GM12801 (cell line): Measurements from ENCODE around the gene TNFRSF25.

Experiments used
- TF ChIP-seq, protein P1 (sequence below): IDR thresholded peaks from one replicate; pipeline ENCODE4 v1.5.1; 2011; ENCODE audit warnings: control low read depth; ENCODE audit not compliant: insufficient read length; ENCODE audit errors: extremely low read depth

TNFRSF25 gene

DNA sequence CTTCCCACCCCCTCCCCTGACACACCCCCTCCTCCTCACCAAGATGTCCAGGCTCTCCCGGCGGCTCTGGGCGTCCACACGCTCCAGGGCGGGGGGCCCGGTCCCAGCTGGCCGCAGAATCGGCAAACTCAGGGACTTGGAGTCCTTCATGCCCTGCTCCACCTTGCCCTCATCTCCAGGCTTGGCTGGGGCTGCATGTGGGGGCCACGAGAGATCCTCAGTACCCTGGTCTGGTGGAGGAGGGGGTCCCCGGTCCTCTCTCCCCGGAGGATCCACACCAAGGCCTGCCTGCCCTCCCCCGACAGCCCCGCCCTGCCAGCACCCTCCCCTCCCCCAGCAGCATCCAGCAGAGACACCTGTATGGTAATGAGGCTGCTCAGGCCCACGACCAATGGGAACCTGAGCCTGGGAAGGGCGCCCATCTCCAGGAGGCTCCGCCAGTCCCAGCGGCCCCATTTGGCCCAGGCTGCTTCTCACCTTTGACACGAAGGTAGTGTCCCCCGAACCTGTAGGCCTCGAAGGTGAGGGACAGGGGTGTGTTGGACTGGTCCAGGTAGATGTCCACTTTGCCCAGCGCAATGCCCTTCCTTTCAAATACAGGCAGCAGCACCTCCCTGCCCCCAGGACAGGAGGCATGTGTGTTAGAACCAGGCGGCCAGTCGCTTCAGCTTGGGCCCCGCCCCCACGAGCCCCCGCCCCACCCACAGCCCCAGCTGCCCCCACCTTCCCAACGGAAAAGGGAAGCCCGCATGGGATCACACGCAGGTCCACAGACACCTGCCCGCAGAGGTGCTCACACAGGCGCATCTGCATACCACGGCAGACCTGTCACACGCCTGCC, 8.2 kb upstream of the TNFRSF25 start:
- TF ChIP-seq, protein P1, sequence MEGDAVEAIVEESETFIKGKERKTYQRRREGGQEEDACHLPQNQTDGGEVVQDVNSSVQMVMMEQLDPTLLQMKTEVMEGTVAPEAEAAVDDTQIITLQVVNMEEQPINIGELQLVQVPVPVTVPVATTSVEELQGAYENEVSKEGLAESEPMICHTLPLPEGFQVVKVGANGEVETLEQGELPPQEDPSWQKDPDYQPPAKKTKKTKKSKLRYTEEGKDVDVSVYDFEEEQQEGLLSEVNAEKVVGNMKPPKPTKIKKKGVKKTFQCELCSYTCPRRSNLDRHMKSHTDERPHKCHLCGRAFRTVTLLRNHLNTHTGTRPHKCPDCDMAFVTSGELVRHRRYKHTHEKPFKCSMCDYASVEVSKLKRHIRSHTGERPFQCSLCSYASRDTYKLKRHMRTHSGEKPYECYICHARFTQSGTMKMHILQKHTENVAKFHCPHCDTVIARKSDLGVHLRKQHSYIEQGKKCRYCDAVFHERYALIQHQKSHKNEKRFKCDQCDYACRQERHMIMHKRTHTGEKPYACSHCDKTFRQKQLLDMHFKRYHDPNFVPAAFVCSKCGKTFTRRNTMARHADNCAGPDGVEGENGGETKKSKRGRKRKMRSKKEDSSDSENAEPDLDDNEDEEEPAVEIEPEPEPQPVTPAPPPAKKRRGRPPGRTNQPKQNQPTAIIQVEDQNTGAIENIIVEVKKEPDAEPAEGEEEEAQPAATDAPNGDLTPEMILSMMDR = no peak

DNA sequence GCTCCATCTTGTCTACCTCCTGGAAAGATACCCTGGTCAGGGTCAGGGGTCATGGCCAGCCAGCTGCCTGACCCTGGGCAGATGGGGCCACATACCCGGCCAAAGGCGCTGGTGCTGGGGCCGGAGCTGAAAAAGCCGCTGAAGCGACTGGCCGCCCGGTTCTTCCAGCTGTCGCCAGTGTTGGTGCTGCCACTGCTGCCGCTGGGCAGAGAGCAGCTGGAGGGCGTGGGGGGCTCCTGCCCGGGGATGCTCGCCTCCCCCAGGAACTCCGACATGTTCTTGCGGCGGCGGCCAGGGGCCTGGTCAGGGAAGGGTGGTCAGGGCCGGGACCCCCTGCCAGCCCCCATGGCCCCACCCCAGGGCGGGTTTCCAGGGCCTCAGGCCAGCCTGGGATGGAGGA, 7.2 kb upstream of the TNFRSF25 start:
- TF ChIP-seq, protein P1 = no peak

DNA sequence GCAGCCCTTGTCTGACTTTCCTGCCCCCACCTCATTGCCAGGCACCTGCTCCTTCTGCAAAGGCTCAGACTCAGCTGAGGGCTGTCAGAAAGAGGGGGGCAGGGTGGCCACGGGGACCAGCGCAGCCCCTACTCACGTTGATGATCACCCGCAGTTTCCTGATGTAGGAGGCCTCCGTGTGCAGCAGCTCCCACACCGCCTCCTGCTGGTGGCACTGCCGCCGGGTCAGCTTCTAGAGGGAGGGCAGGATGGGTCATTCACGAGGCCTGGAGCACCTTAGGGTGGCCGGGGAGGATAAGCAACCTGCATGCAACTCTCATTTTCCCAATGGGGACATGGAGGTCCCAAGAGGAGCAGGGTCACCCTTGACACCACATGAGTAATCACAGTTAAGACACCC, 6.4 kb upstream of the TNFRSF25 start:
- TF ChIP-seq, protein P1 = no peak

DNA sequence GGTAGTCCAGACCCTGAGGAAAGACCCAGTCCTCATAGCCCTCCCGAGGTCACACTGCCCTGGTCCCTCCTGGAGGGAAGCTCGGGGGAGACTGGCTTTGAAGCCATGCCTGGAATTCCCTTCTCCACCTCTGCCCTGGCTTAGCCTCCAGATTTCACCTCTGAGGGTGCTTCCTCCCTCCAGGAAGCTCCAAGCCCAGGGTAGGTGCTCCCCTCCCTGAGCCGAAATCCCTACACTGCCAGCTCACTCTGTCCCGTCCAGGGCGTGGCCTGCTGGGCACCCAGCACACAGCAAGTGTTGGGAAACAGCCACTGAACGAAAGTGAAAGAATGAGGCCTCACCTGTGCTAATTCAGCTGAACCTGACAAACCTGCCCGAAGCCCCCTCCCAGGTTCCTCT, 6.0 kb upstream of the TNFRSF25 start:
- TF ChIP-seq, protein P1 = no peak

DNA sequence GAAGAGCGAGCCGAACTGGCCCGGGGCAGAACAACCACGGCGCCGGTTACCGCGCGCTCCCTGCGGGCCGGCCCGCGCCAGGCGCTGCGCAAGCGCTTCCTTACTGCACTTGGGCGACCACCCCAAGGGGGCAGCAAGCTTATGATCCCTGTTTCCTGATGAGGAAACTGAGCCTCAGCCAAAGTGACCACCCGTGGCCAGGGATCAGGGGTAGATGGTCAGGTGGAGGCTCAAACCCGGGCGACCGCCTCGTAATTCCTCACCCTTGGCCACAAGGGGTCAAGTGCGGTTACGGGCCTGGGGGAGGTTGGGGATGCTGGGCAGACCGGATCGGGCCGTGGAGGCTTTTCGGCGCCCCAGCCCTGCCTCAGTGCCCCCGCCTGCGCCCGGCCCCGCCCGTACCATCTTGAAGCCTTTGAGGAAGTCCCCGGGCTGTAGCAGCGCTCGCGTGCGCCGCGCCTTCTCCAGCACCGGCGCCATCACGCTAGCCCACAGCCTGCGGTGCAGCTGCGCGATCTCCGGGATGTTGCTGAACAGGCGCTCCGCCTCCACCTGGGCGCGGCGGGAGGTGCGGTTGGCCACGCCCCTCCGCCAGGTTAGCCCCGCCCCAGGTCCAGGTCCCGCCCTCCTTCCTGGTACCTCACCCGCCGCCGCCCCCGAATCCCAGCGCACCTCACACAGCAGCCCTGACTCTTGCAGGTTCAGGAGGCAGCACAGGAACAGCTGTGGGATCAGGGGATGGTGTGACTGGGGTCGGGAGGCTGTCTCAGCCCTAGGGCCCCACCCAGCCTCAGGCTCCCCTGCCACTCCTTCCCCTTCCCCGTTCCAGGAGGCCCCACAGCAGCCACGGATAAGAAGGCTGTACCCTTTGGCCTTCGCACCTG, 5.4 kb upstream of the TNFRSF25 start:
- TF ChIP-seq, protein P1 = no peak

DNA sequence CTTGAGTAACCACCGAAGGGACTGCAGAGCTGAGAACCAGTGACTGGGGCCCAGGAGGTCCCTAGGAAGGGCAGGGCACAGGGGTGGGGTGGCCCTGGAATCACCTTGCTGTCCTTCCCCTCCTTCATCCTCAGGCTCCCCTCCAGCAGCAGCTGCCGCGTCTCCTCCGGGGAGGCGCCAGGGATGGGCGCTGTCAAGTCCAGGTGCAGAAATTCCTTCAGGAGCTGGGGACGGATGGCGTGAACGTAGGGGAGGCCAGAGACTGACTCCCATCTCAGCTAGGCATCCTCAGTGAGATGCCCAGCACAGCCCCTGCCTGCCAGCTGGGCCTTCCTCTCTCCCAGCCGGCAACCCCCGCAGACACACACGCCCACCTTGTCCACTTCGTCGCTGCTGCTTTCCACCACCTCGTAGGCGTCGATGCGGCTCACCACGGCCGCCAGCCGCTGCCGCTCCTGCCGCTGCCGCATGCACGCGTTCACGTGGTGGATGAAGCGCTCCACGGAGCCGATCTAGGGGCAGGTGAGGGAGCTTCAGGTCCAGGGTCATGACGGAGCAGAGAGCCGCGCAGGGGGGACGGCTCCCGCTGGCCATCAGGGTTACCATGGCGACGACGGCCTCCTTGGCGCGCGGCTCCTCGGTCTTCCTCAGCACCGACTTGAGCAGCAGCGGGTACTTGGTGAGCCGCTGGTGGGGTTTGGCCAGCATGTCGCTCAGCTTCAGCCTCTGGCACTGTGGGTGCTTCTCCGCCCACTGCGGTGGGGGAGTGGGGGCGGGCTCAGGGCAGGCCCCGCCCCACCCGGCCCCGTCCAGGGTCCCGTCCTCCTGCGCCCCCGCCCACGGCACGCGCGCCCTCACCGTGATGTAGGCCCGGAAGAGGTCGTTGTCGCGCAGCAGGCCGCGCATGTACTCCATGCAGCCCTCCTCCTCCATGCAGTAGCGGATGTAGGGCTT, 4.4 kb upstream of the TNFRSF25 start:
- TF ChIP-seq, protein P1 = no peak
